ENCODE measurements around the gene CACHD1.
"Not testable (repeated sequence)": the region's sequence is repeated elsewhere in the genome, so short reads cannot be mapped to it uniquely, and the experiment has no call there.

Gene CACHD1

DNA sequence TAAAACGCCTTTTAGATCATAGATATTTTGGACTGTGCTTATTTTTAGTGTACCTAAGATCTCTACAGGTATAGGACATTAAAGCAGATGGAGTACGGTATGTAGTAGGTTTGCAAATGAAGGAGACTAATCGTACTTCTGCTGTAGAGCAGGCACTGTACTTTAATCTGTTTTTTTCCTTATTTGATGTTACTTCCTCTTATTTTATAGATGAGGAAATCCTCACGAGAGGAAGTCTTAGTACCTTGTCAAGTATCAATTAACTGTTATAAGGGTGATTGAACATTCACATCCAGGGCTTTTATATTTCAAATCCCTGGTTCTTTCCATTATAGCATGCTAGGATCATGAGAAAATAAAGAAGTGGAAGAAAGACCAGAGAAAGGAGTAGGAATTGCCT, 41.1 kb downstream of the CACHD1 start:
- H3K36me3 ChIP-seq (ENCODE audit: control insufficient read depth in 1 of 2, insufficient read depth in 2 of 2, low read length in 2 of 2): no peaks in the 10 kb centered on the region
- H3K4me3 ChIP-seq (ENCODE audit: low read depth, low read length): no peak overlapping the region
- no peak overlapping the region for H3K14ac ChIP-seq (ENCODE audit: low read length)
- DNase-seq: no peak
- H3K4me2 ChIP-seq (ENCODE audit: low read length): no peak overlapping the region
- H3K27me3 ChIP-seq (ENCODE audit: insufficient read depth, low read length): peaks cover under 1% of the 10 kb centered on the region
- H3K9ac ChIP-seq (ENCODE audit: low read length): no peak overlapping the region
- no peak overlapping the region for H3K4ac ChIP-seq (ENCODE audit: low read depth, low read length)
- no peak overlapping the region for H3K18ac ChIP-seq (ENCODE audit: low read length)
- no peak overlapping the region for H4K8ac ChIP-seq (ENCODE audit: low read depth, low read length)
- H2BK5ac ChIP-seq (ENCODE audit: low read depth, low read length, poor library complexity): no peak overlapping the region
- H3K79me2 ChIP-seq (ENCODE audit: control insufficient read depth, insufficient read depth, low read length, poor library complexity): no peaks in the 10 kb centered on the region
- H2AK5ac ChIP-seq (ENCODE audit: low read length): no peak overlapping the region
- H2AFZ ChIP-seq (ENCODE audit: insufficient read depth, low read length, poor library complexity): no peak overlapping the region
- H4K91ac ChIP-seq (ENCODE audit: low read depth, low read length): no peak overlapping the region
- no peak overlapping the region for H2BK120ac ChIP-seq (ENCODE audit: insufficient read depth, low read length, poor library complexity)
- no CpG with 5 or more reads among the region's 4 CpGs for WGBS (ENCODE audit: extremely low coverage, insufficient coverage, insufficient read length)
- H2BK12ac ChIP-seq (ENCODE audit: low read length): no peak overlapping the region
- no peaks in the 10 kb centered on the region for H3K79me1 ChIP-seq (ENCODE audit: low read length)
- no peak overlapping the region for H3K27ac ChIP-seq (ENCODE audit: low read depth, low read length)
- H3K23ac ChIP-seq (ENCODE audit: low read length): no peak overlapping the region
- no peak overlapping the region for H4K12ac ChIP-seq (ENCODE audit: low read depth, low read length)
- peaks cover 0 to under 1% of the 10 kb centered on the region in 2 experiments for H3K4me1 ChIP-seq (ENCODE audit: control insufficient read depth in 1 of 2, insufficient read depth in 2 of 2, low read length in 2 of 2)
- no peaks in the 10 kb centered on the region for H3K9me3 ChIP-seq (ENCODE audit: insufficient read depth, low read depth, low read length)

DNA sequence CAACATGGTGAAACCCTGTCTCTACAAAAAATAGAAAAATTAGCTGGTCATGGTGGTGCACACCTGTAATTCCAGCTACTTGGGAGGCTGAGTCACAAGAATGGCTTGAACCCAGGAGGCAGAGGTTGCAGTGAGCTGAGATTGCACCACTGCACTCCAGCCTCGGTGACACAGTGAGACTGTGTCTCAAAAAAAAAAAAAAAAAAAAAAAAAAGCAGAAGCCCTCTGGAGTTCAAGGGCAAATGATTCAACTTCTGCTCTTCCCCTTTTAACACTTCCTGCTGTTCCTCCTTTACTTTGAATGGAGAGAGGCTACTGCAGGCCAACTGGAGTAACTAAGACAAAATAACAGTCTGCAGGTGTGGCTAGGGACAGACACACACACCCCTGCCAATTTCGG, 42.3 kb downstream of the CACHD1 start:
- no CpG with 5 or more reads among the region's 2 CpGs for WGBS (ENCODE audit: extremely low coverage, insufficient coverage, insufficient read length)
- not testable (repeated sequence) for H4K12ac ChIP-seq (ENCODE audit: low read depth, low read length); H3K14ac ChIP-seq (ENCODE audit: low read length); H2BK5ac ChIP-seq (ENCODE audit: low read depth, low read length, poor library complexity); H3K4ac ChIP-seq (ENCODE audit: low read depth, low read length); H3K4me3 ChIP-seq (ENCODE audit: low read depth, low read length); H2AFZ ChIP-seq (ENCODE audit: insufficient read depth, low read length, poor library complexity); H2BK12ac ChIP-seq (ENCODE audit: low read length); H4K8ac ChIP-seq (ENCODE audit: low read depth, low read length); H4K91ac ChIP-seq (ENCODE audit: low read depth, low read length); H3K23ac ChIP-seq (ENCODE audit: low read length); H3K79me1 ChIP-seq (ENCODE audit: low read length); H3K9ac ChIP-seq (ENCODE audit: low read length); H3K18ac ChIP-seq (ENCODE audit: low read length); H2BK120ac ChIP-seq (ENCODE audit: insufficient read depth, low read length, poor library complexity); H2AK5ac ChIP-seq (ENCODE audit: low read length); H3K79me2 ChIP-seq (ENCODE audit: control insufficient read depth, insufficient read depth, low read length, poor library complexity); H3K27ac ChIP-seq (ENCODE audit: low read depth, low read length); H3K27me3 ChIP-seq (ENCODE audit: insufficient read depth, low read length); H3K9me3 ChIP-seq (ENCODE audit: insufficient read depth, low read depth, low read length); H3K4me1 ChIP-seq (ENCODE audit: control insufficient read depth in 1 of 2, insufficient read depth in 2 of 2, low read length in 2 of 2); H3K4me2 ChIP-seq (ENCODE audit: low read length); H3K36me3 ChIP-seq (ENCODE audit: control insufficient read depth in 1 of 2, insufficient read depth in 2 of 2, low read length in 2 of 2)
- peak; percentile 46 to 67 for DNase-seq

DNA sequence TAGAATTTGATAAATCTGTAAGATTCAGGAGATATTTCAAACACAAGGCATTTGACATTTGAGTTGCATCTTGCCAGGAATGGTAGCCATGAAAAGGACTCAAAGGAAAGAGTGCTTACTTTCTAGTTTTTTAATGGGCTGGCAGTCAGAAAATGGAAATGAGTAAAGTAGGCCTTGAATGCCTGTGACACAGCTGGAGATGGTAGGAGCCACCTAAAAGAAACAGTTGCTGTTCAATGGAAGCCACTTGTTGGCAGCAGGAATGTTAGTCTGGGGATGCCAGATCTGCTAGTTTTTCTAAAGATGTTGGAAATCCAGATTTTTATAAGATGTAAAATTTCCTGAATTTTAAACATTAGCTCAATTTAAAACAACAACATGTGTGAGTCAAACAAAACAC, 43.6 kb downstream of the CACHD1 start:
- no peak overlapping the region for H3K9ac ChIP-seq (ENCODE audit: low read length)
- H3K9me3 ChIP-seq (ENCODE audit: insufficient read depth, low read depth, low read length): no peaks in the 10 kb centered on the region
- no peak overlapping the region for H3K27ac ChIP-seq (ENCODE audit: low read depth, low read length)
- H4K8ac ChIP-seq (ENCODE audit: low read depth, low read length): no peak overlapping the region
- no peaks in the 10 kb centered on the region for H3K27me3 ChIP-seq (ENCODE audit: insufficient read depth, low read length)
- H4K91ac ChIP-seq (ENCODE audit: low read depth, low read length): no peak overlapping the region
- H2AK5ac ChIP-seq (ENCODE audit: low read length): no peak overlapping the region
- no peaks in the 10 kb centered on the region for H3K79me1 ChIP-seq (ENCODE audit: low read length)
- H3K36me3 ChIP-seq (ENCODE audit: control insufficient read depth in 1 of 2, insufficient read depth in 2 of 2, low read length in 2 of 2): no peaks in the 10 kb centered on the region
- H3K18ac ChIP-seq (ENCODE audit: low read length): no peak overlapping the region
- H3K4me3 ChIP-seq (ENCODE audit: low read depth, low read length): no peak overlapping the region
- H2BK12ac ChIP-seq (ENCODE audit: low read length): no peak overlapping the region
- no peak overlapping the region for H2BK120ac ChIP-seq (ENCODE audit: insufficient read depth, low read length, poor library complexity)
- no peaks in the 10 kb centered on the region for H3K4me1 ChIP-seq (ENCODE audit: control insufficient read depth in 1 of 2, insufficient read depth in 2 of 2, low read length in 2 of 2)
- H3K4ac ChIP-seq (ENCODE audit: low read depth, low read length): no peak overlapping the region
- no peak overlapping the region for H2AFZ ChIP-seq (ENCODE audit: insufficient read depth, low read length, poor library complexity)
- H3K79me2 ChIP-seq (ENCODE audit: control insufficient read depth, insufficient read depth, low read length, poor library complexity): no peaks in the 10 kb centered on the region
- no peak overlapping the region for H3K23ac ChIP-seq (ENCODE audit: low read length)
- no peak overlapping the region for H2BK5ac ChIP-seq (ENCODE audit: low read depth, low read length, poor library complexity)
- peak in 1 of 2 donors; percentile 15 for DNase-seq
- no peak overlapping the region for H3K14ac ChIP-seq (ENCODE audit: low read length)
- no peak overlapping the region for H4K12ac ChIP-seq (ENCODE audit: low read depth, low read length)
- no peak overlapping the region for H3K4me2 ChIP-seq (ENCODE audit: low read length)

DNA sequence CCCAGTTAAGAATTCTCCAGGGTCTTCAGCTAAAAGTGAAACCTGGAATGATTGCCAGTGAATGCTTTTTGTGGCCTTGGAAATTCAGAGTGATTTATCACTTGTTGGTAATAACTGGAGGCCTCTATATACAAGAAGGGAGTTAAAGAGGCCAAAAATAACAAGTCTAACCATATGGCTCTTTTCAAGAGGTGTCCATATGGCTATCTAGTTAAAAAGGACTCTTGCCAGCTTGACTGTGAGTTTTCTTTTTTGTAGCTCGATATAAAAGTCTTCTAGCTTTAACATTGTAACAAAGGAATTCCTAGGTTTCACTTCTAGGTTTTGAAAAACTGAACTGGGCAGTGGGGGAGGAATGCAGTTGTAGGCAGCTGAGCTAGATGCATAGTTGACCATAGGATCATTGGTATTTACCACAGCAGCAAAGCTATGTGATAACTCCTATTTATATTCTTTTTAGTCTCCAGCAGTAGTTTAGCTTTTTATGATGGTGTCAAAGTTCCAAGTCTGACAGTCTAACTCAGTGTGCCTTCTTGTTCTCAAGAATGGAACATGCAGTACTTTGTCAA, 44.4 kb downstream of the CACHD1 start:
- no peaks in the 10 kb centered on the region for H3K79me1 ChIP-seq (ENCODE audit: low read length)
- H3K14ac ChIP-seq (ENCODE audit: low read length): no peak overlapping the region
- no peak overlapping the region for H2AFZ ChIP-seq (ENCODE audit: insufficient read depth, low read length, poor library complexity)
- H3K27ac ChIP-seq (ENCODE audit: low read depth, low read length): no peak overlapping the region
- H3K9ac ChIP-seq (ENCODE audit: low read length): no peak overlapping the region
- H4K8ac ChIP-seq (ENCODE audit: low read depth, low read length): no peak overlapping the region
- H2BK120ac ChIP-seq (ENCODE audit: insufficient read depth, low read length, poor library complexity): no peak overlapping the region
- no peak overlapping the region for H3K23ac ChIP-seq (ENCODE audit: low read length)
- no peaks in the 10 kb centered on the region for H3K9me3 ChIP-seq (ENCODE audit: insufficient read depth, low read depth, low read length)
- no peak overlapping the region for H3K4me2 ChIP-seq (ENCODE audit: low read length)
- no peak overlapping the region for H2AK5ac ChIP-seq (ENCODE audit: low read length)
- no peak overlapping the region for H2BK5ac ChIP-seq (ENCODE audit: low read depth, low read length, poor library complexity)
- H2BK12ac ChIP-seq (ENCODE audit: low read length): no peak overlapping the region
- H3K18ac ChIP-seq (ENCODE audit: low read length): no peak overlapping the region
- no peak overlapping the region for H4K12ac ChIP-seq (ENCODE audit: low read depth, low read length)
- H3K36me3 ChIP-seq (ENCODE audit: control insufficient read depth in 1 of 2, insufficient read depth in 2 of 2, low read length in 2 of 2): no peaks in the 10 kb centered on the region
- no CpG with 5 or more reads among the region's 1 CpG for WGBS (ENCODE audit: extremely low coverage, insufficient coverage, insufficient read length)
- H3K4ac ChIP-seq (ENCODE audit: low read depth, low read length): no peak overlapping the region
- no peaks in the 10 kb centered on the region for H3K79me2 ChIP-seq (ENCODE audit: control insufficient read depth, insufficient read depth, low read length, poor library complexity)
- no peak overlapping the region for H3K4me3 ChIP-seq (ENCODE audit: low read depth, low read length)
- H3K27me3 ChIP-seq (ENCODE audit: insufficient read depth, low read length): no peaks in the 10 kb centered on the region
- H4K91ac ChIP-seq (ENCODE audit: low read depth, low read length): no peak overlapping the region
- H3K4me1 ChIP-seq (ENCODE audit: control insufficient read depth in 1 of 2, insufficient read depth in 2 of 2, low read length in 2 of 2): no peaks in the 10 kb centered on the region
- DNase-seq: peak; percentile 54 to 72

Measured in trophoblast cell (in vitro differentiated cells and primary cell).